ENCODE measurements around the gene ISG20. TPM values are rescaled to one million over a fixed set of nuclear protein-coding genes. Genes with fewer than 3 reads are reported as not detected.
A peak's percentile ranks its signal among the peaks of the same experiment; 100 is the strongest.

Gene ISG20
- total RNA-seq, 4 donors from 2014 or later = 3.9 to 35.9 (median 13.2) TPM

GRCh38 chr15:88623061-88623460, 15.8 kb upstream of the ISG20 start:
- Histone ChIP-seq H3K27me3 (no peaks in the 10 kb centered on the region), H3K4me1 (peaks cover 0 to 4% of the 10 kb centered on the region in 2 donors), H3K9me3 (no peaks in the 10 kb centered on the region), H3K4me3 (no peak overlapping the region), H3K27ac (peak overlapping the region; percentile 86 to 93), H3K36me3 (no peaks in the 10 kb centered on the region)
- no peak for DNase-seq
- TF ChIP-seq CTCF (IDR thresholded peaks at IDR 0.05) = no peak
- no peak for TF ChIP-seq POLR2A (IDR thresholded peaks at IDR 0.05)
- intact Hi-C loops (cut with DNase I; ENCODE audit: low total_unique reads) = loop anchor here (10.0 kb wide), 1 partner anchor 282 kb away; no protein-coding TSS in a partner anchor

GRCh38 chr15:88623632-88624031, 15.2 kb upstream of the ISG20 start:
- no peaks in the 10 kb centered on the region for H3K9me3 ChIP-seq
- no peaks in the 10 kb centered on the region for H3K27me3 ChIP-seq
- H3K27ac ChIP-seq = peak overlapping the region; percentile 86 to 93
- H3K4me1 ChIP-seq = peaks cover 0 to 4% of the 10 kb centered on the region in 2 donors
- intact Hi-C loops (cut with DNase I; ENCODE audit: low total_unique reads) = loop anchor here (10.0 kb wide), 1 partner anchor 281 kb away; no protein-coding TSS in a partner anchor
- DNase-seq = no peak
- no peaks in the 10 kb centered on the region for H3K36me3 ChIP-seq
- no peak for TF ChIP-seq POLR2A (IDR thresholded peaks at IDR 0.05)
- no peak for TF ChIP-seq CTCF (IDR thresholded peaks at IDR 0.05)
- H3K4me3 ChIP-seq = no peak overlapping the region

GRCh38 chr15:88624156-88624970, 14.5 kb upstream of the ISG20 start:
- H3K4me1 ChIP-seq = peaks cover 0 to 4% of the 10 kb centered on the region in 2 donors
- DNase-seq = peak in 1 of 2 donors; percentile 46
- no peak for TF ChIP-seq POLR2A (IDR thresholded peaks at IDR 0.05)
- TF ChIP-seq CTCF (IDR thresholded peaks at IDR 0.05) = peak; percentile 52 to 88 (median 76)
- no peak overlapping the region for H3K4me3 ChIP-seq
- H3K9me3 ChIP-seq = no peaks in the 10 kb centered on the region
- H3K36me3 ChIP-seq = no peaks in the 10 kb centered on the region
- peak overlapping the region; percentile 86 to 93 for H3K27ac ChIP-seq
- H3K27me3 ChIP-seq = no peaks in the 10 kb centered on the region
- intact Hi-C loops (cut with DNase I; ENCODE audit: low total_unique reads) = loop anchor here (10.0 kb wide), 1 partner anchor 280 kb away; no protein-coding TSS in a partner anchor

- TF ChIP-seq POLR2A (IDR thresholded peaks at IDR 0.05) = no peak
- Histone ChIP-seq H3K9me3 (no peaks in the 10 kb centered on the region), H3K36me3 (no peaks in the 10 kb centered on the region), H3K4me3 (no peak overlapping the region), H3K27ac (peak overlapping the region; percentile 86 to 93), H3K4me1 (peaks cover 0 to 4% of the 10 kb centered on the region in 2 donors), H3K27me3 (no peaks in the 10 kb centered on the region)
- no peak for DNase-seq
- intact Hi-C loops (cut with DNase I; ENCODE audit: low total_unique reads) = loop anchor here (10.0 kb wide), 1 partner anchor 280 kb away; no protein-coding TSS in a partner anchor
These were observed 13.8 kb upstream of the ISG20 start for GRCh38 chr15:88624971-88625490.

GRCh38 chr15:88625943-88626741, 12.7 kb upstream of the ISG20 start:
- TF ChIP-seq POLR2A (IDR thresholded peaks at IDR 0.05) (no peak), CTCF (IDR thresholded peaks at IDR 0.05) (no peak)
- intact Hi-C loops (cut with DNase I; ENCODE audit: low total_unique reads) = loop anchor here (10.0 kb wide), 1 partner anchor 279 kb away; no protein-coding TSS in a partner anchor
- no peak for DNase-seq
- Histone ChIP-seq H3K4me3 (no peak overlapping the region), H3K36me3 (no peaks in the 10 kb centered on the region), H3K27me3 (no peaks in the 10 kb centered on the region), H3K27ac (no peak overlapping the region), H3K4me1 (no peaks in the 10 kb centered on the region), H3K9me3 (no peaks in the 10 kb centered on the region)

Measured in uterus (tissue), 4 donors.